SK-N-SH treated with all-trans-retinoic acid at 6 μM for 48 hours (cell line): ENCODE results near the gene AGO1.

Experiments used
- ATAC-seq: fragments of 200-7000 bp; cut with Tn5 transposase; 3 replicates; pipeline ENCODE4 v1.9.1; 2020; ENCODE audit warnings: mild to moderate bottlenecking, moderate library complexity
- BACH2 ChIP-seq: fragments of 250-450 bp; sonication (Bioruptor Pico); IDR thresholded peaks from 2 replicates; pipeline ENCODE4 v1.9.0; 2021; ENCODE audit warnings: mild to moderate bottlenecking, borderline replicate concordance
- CREB5 ChIP-seq: fragments of 250-450 bp; sonication (Bioruptor Pico); IDR thresholded peaks from 2 replicates; pipeline ENCODE4 v1.5.1; 2020; ENCODE audit warnings: low read depth, mild to moderate bottlenecking, moderate library complexity
- CSDC2 ChIP-seq: fragments of 250-450 bp; sonication (Bioruptor Pico); IDR thresholded peaks from 2 replicates; pipeline ENCODE4 v1.5.0; 2020; ENCODE audit warnings: mild to moderate bottlenecking, moderate library complexity
- ESRRG ChIP-seq: fragments of 250-450 bp; sonication (Bioruptor Pico); IDR thresholded peaks from 2 replicates; pipeline ENCODE4 v1.6.1; 2021; ENCODE audit warnings: mild to moderate bottlenecking
- GLIS3 ChIP-seq: fragments of 250-450 bp; sonication (Bioruptor Pico); IDR thresholded peaks from 2 replicates; pipeline ENCODE4 v1.5.0; 2020; ENCODE audit warnings: mild to moderate bottlenecking, moderate library complexity
- ISL1 ChIP-seq: fragments of 250-450 bp; sonication (Bioruptor Pico); IDR thresholded peaks from 2 replicates; pipeline ENCODE4 v2.1.2; 2022; ENCODE audit warnings: mild to moderate bottlenecking, moderate library complexity
- OSR1 ChIP-seq: fragments of 250-450 bp; sonication (Bioruptor Pico); IDR thresholded peaks from 2 replicates; pipeline ENCODE4 v1.8.0; 2022; ENCODE audit warnings: moderate library complexity, mild to moderate bottlenecking, inconsistent platforms
- PATZ1 ChIP-seq: fragments of 250-450 bp; sonication (Bioruptor Pico); IDR thresholded peaks from 2 replicates; pipeline ENCODE4 v1.8.0; 2020; ENCODE audit warnings: mild to moderate bottlenecking, moderate library complexity, borderline replicate concordance
- POU6F1 ChIP-seq: fragments of 250-450 bp; sonication (Bioruptor Pico); IDR thresholded peaks from 2 replicates; pipeline ENCODE4 v1.8.0; 2021; ENCODE audit warnings: low read depth, mild to moderate bottlenecking, moderate library complexity, borderline replicate concordance
- PPARA ChIP-seq: fragments of 250-450 bp; sonication (Bioruptor Pico); IDR thresholded peaks from 2 replicates; pipeline ENCODE4 v1.5.0; 2020; ENCODE audit warnings: mild to moderate bottlenecking, borderline replicate concordance
- RARB ChIP-seq: fragments of 250-450 bp; sonication (Bioruptor Pico); IDR thresholded peaks from 2 replicates; pipeline ENCODE4 v1.8.0; 2021; ENCODE audit warnings: mild to moderate bottlenecking, moderate library complexity
- SNAI2 ChIP-seq: fragments of 250-450 bp; sonication (Bioruptor Pico); IDR thresholded peaks from 2 replicates; pipeline ENCODE4 v1.5.0; 2020; ENCODE audit warnings: mild to moderate bottlenecking, moderate library complexity
- TOX ChIP-seq: fragments of 250-450 bp; sonication (Bioruptor Pico); IDR thresholded peaks from 2 replicates; pipeline ENCODE4 v1.8.0; 2021; ENCODE audit warnings: mild to moderate bottlenecking, moderate library complexity, borderline replicate concordance
- TSHZ2 ChIP-seq: fragments of 250-450 bp; sonication (Bioruptor Pico); IDR thresholded peaks from 2 replicates; pipeline ENCODE4 v1.5.0; 2020; ENCODE audit warnings: mild to moderate bottlenecking, moderate library complexity
- ZC3H10 ChIP-seq: fragments of 250-450 bp; sonication (Bioruptor Pico); IDR thresholded peaks from 2 replicates; pipeline ENCODE4 v1.5.1; 2021; ENCODE audit warnings: mild to moderate bottlenecking, moderate library complexity
- ZFP30 ChIP-seq: fragments of 450-650 bp; formaldehyde crosslinking; IDR thresholded peaks from 2 replicates; pipeline ENCODE4 v1.5.0; 2022; ENCODE audit warnings: mild to moderate bottlenecking, moderate library complexity
- ZNF565 ChIP-seq: fragments of 450-650 bp; formaldehyde crosslinking; conservative IDR thresholded peaks from 2 replicates; pipeline ENCODE4 v1.5.0; 2020; ENCODE audit warnings: low read depth, mild to moderate bottlenecking, moderate library complexity
- ZNF70 ChIP-seq: fragments of 450-650 bp; formaldehyde crosslinking; IDR thresholded peaks from 2 replicates; pipeline ENCODE4 v1.5.0; 2020; ENCODE audit warnings: mild to moderate bottlenecking, moderate library complexity
- TF ChIP-seq, protein P1 (sequence below): fragments of 250-450 bp; sonication (Bioruptor Pico); IDR thresholded peaks from 2 replicates; pipeline ENCODE4 v1.5.1; 2021; ENCODE audit warnings: mild to moderate bottlenecking, moderate library complexity

AGO1 gene

DNA sequence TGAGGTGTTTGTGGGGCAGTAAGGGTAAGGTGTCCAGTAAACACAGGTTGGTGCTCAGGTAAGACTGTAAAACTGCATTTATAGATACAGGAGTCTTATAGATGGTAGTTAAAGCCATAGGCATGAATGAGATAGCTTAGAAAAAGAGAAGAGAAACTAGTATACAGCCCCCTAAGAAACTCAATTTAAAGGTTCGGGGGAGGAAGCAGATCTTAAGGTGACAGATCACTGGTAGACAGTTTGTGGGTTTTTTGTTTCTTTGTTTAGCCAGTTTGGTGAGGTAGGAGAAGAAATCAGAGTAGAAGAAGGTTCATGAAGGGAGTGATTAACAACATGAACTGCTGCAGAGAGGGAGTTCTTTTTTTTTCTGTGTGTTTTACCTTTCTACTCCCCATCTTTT lies 41.8 kb downstream of the AGO1 start:
- ATAC-seq, result no peak
- no peak for TF ChIP-seq CREB5 (CRISPR knock-in tag)
- no peak for TF ChIP-seq ZC3H10 (CRISPR knock-in tag)
- TF ChIP-seq ZFP30 (CRISPR knock-in tag), result no peak
- no peak for TF ChIP-seq BACH2 (CRISPR knock-in tag)

DNA sequence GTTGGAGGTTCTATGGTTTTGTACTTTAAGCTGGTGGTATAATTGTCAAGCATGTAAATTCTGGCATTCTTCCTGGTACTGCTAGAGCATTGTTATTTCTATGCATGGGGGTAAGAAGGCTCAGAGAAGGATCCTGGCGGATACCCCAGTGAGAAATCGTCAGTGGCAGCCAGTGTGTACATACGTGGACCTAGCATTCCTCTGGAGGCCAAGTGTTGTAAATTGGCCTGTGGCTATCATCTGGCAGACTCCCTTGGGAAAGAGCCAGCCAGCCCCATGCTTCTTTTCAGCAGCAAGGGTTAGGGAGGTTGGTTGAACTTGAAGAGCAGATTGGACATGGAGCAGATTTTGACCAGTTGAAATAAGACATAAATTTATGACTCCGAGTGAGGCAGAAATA lies 42.7 kb downstream of the AGO1 start:
- no peak for ATAC-seq
- no peak for TF ChIP-seq TSHZ2 (CRISPR knock-in tag)
- TF ChIP-seq BACH2 (CRISPR knock-in tag), result no peak
- TF ChIP-seq ESRRG, result no peak
- TF ChIP-seq OSR1 (CRISPR knock-in tag), result no peak
- TF ChIP-seq CSDC2, result no peak
- TF ChIP-seq ZC3H10 (CRISPR knock-in tag), result no peak
- no peak for TF ChIP-seq ZNF565 (CRISPR knock-in tag)
- TF ChIP-seq PPARA (CRISPR knock-in tag), result no peak
- no peak for TF ChIP-seq GLIS3
- no peak for TF ChIP-seq PATZ1 (CRISPR knock-in tag)
- no peak for TF ChIP-seq ZFP30 (CRISPR knock-in tag)
- TF ChIP-seq ISL1 (CRISPR knock-in tag), result no peak
- no peak for TF ChIP-seq TOX (CRISPR knock-in tag)
- TF ChIP-seq, protein P1, sequence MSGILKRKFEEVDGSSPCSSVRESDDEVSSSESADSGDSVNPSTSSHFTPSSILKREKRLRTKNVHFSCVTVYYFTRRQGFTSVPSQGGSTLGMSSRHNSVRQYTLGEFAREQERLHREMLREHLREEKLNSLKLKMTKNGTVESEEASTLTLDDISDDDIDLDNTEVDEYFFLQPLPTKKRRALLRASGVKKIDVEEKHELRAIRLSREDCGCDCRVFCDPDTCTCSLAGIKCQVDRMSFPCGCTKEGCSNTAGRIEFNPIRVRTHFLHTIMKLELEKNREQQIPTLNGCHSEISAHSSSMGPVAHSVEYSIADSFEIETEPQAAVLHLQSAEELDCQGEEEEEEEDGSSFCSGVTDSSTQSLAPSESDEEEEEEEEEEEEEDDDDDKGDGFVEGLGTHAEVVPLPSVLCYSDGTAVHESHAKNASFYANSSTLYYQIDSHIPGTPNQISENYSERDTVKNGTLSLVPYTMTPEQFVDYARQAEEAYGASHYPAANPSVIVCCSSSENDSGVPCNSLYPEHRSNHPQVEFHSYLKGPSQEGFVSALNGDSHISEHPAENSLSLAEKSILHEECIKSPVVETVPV (CRISPR knock-in tag), result no peak
- no peak for TF ChIP-seq CREB5 (CRISPR knock-in tag)

DNA sequence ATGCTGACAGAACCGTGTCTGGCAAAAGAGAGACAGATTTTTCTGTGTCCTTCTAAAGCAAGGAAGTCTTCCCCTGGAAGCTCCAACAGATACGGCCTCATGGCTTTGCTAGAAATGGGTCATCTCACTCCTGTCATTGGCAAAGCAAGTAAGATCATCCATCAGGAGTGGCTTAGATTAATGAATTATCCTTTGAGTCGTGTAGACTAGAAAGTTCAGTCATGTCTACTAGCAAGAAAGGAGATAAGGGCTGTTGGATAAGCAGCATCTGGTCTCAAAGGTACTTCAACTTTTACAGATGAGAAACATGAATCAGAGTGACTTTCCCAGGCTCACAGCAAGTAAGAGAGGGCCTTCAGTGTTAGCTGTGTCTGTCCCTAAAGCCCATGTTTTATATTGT lies 44.5 kb downstream of the AGO1 start:
- ATAC-seq, result no peak
- no peak for TF ChIP-seq POU6F1 (CRISPR knock-in tag)
- TF ChIP-seq ESRRG, result no peak
- no peak for TF ChIP-seq SNAI2
- no peak for TF ChIP-seq TSHZ2 (CRISPR knock-in tag)
- TF ChIP-seq ZNF70, result no peak
- no peak for TF ChIP-seq GLIS3
- TF ChIP-seq TOX (CRISPR knock-in tag), result no peak
- no peak for TF ChIP-seq CSDC2
- no peak for TF ChIP-seq ZNF565 (CRISPR knock-in tag)
- TF ChIP-seq, protein P1 (CRISPR knock-in tag), result no peak
- TF ChIP-seq PATZ1 (CRISPR knock-in tag), result no peak
- no peak for TF ChIP-seq RARB (CRISPR knock-in tag)
- no peak for TF ChIP-seq ZC3H10 (CRISPR knock-in tag)
- TF ChIP-seq ISL1 (CRISPR knock-in tag), result no peak
- no peak for TF ChIP-seq OSR1 (CRISPR knock-in tag)
